ENCODE results near the gene PPFIBP1.

Gene PPFIBP1

GRCh38 chr12:27614866-27615265 lies 90.9 kb downstream of the PPFIBP1 start:
- no peaks in the 10 kb centered on the region for H3K9me3 ChIP-seq
- DNase-seq = no peak
- H3K4me1 ChIP-seq = peaks cover 0 to 67% (median 29%) of the 10 kb centered on the region in 4 donors
- no peaks in the 10 kb centered on the region for H3K36me3 ChIP-seq
- H3K27ac ChIP-seq = no peak overlapping the region
- H3K27me3 ChIP-seq = no peaks in the 10 kb centered on the region
- no peak for TF ChIP-seq CTCF (IDR thresholded peaks at IDR 0.05)
- no peak overlapping the region for H3K4me3 ChIP-seq
- intact Hi-C loops (cut with DNase I; ENCODE audit: low total_unique reads) = no loop called here

- DNase-seq = no peak
- Histone ChIP-seq H3K27ac (peak overlapping the region in 1 of 2 donors; percentile 29), H3K9me3 (no peaks in the 10 kb centered on the region), H3K36me3 (no peaks in the 10 kb centered on the region), H3K4me1 (peaks cover 0 to 65% (median 26%) of the 10 kb centered on the region in 4 donors), H3K4me3 (no peak overlapping the region), H3K27me3 (no peaks in the 10 kb centered on the region)
- intact Hi-C loops (cut with DNase I; ENCODE audit: low total_unique reads) = no loop called here
- TF ChIP-seq CTCF (IDR thresholded peaks at IDR 0.05) = no peak
Observed at GRCh38 chr12:27615331-27615891, 91.4 kb downstream of the PPFIBP1 start.

GRCh38 chr12:27616356-27617142 lies 92.5 kb downstream of the PPFIBP1 start:
- H3K9me3 ChIP-seq = no peaks in the 10 kb centered on the region
- peak overlapping the region in 1 of 2 donors; percentile 14 for H3K27ac ChIP-seq
- no peak for TF ChIP-seq CTCF (IDR thresholded peaks at IDR 0.05)
- no peak overlapping the region for H3K4me3 ChIP-seq
- peaks cover 0 to 54% (median 18%) of the 10 kb centered on the region in 4 donors for H3K4me1 ChIP-seq
- no peak for DNase-seq
- H3K27me3 ChIP-seq = no peaks in the 10 kb centered on the region
- no peaks in the 10 kb centered on the region for H3K36me3 ChIP-seq
- intact Hi-C loops (cut with DNase I; ENCODE audit: low total_unique reads) = no loop called here

GRCh38 chr12:27618836-27619235 lies 94.8 kb downstream of the PPFIBP1 start:
- Histone ChIP-seq H3K9me3 (no peaks in the 10 kb centered on the region), H3K4me3 (no peak overlapping the region), H3K4me1 (peaks cover 0 to 61% (median 24%) of the 10 kb centered on the region in 4 donors), H3K27me3 (no peaks in the 10 kb centered on the region), H3K27ac (peak overlapping the region; percentile 29 to 34), H3K36me3 (no peaks in the 10 kb centered on the region)
- intact Hi-C loops (cut with DNase I; ENCODE audit: low total_unique reads) = no loop called here
- no peak for TF ChIP-seq CTCF (IDR thresholded peaks at IDR 0.05)
- DNase-seq = no peak

DNA sequence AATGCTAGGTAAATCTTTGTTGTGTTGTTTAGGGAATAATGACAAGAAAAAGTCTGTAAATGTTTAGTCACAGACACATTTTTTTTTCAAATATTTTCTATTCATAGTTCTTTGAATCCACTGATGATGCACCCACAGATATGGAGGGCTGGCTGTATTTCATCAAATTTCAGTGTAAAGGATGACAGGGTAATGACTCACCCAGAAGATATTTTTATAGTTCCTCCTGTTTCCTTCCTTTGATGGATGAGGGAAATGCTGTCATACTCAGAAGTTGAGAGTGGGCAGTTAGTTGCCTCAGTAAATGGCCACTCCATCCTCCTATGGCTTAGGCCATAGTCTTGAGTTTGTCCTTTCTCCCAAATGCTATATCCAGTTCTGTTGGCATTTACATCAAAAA lies 95.3 kb downstream of the PPFIBP1 start:
- Histone ChIP-seq H3K27ac (peak overlapping the region; percentile 29 to 34), H3K4me1 (peaks cover 0 to 63% (median 25%) of the 10 kb centered on the region in 4 donors), H3K4me3 (no peak overlapping the region), H3K36me3 (no peaks in the 10 kb centered on the region), H3K9me3 (no peaks in the 10 kb centered on the region), H3K27me3 (no peaks in the 10 kb centered on the region)
- intact Hi-C loops (cut with DNase I; ENCODE audit: low total_unique reads) = no loop called here
- no peak for DNase-seq
- TF ChIP-seq CTCF (IDR thresholded peaks at IDR 0.05) = no peak
